Measurements from ENCODE around the gene CPNE2.
"Not testable (repeated sequence)": the region's sequence is repeated elsewhere in the genome, so short reads cannot be mapped to it uniquely, and the experiment has no call there.

The CPNE2 gene

DNA sequence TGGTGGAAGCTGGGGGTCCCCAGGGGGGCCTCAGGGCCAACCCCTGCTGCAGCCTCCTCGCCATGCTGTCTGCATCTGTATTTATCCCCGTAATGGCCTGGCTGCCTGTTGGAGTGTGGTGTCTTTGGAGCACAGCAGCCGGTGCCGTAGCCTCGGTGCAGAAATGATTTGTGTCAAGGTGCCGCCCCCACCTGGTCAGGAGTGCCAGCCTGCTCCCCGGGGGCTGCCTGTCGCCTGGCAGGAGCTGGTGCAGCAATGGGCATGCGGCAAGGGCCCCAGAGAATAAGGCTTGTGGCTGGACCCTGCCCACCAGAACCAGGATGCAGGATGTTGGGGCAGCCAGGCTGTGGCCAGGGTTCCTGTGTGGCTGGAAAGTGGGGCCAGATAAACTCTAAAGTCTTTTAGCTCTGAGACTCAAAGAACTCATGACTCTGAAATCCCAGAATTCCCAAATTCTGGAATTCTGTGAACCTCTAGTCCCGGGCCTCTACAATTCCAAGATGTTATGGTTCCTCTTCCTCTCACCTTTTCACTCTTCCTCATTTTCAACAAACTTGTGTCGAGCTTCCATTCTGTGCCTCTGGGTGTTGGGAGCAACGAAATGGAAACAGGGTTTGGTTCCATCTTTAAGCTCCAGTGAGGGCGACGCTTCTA, 5.9 kb downstream of the CPNE2 start:
- no peak for DNase-seq

- not testable (repeated sequence) for DNase-seq
These were observed 7.6 kb downstream of the CPNE2 start for GRCh38 chr16:57099965-57100364.

DNA sequence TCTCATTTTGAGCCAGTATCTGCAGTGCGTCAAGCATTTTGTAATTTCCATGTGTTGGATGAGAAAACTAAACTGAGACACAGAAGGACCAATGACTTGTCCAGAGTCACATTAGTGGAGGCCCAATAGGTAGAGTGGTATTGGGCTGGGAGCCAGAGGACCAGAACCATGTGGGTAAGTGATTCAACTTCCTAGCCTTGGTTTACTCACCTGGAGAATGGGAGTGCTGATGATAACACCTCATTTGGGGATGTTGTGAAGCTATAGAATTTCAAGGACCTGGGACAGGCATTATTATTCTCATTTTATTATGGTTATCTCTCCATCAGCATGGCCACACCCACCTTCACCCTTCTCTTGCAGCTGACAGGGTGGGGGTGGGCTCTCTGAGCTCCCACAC, 8.1 kb downstream of the CPNE2 start:
- DNase-seq: no peak

GRCh38 chr16:57102888-57103851, 10.8 kb downstream of the CPNE2 start:
- DNase-seq: peak in 4 of 51 donors; percentile 18 to 37 (median 24)

DNA sequence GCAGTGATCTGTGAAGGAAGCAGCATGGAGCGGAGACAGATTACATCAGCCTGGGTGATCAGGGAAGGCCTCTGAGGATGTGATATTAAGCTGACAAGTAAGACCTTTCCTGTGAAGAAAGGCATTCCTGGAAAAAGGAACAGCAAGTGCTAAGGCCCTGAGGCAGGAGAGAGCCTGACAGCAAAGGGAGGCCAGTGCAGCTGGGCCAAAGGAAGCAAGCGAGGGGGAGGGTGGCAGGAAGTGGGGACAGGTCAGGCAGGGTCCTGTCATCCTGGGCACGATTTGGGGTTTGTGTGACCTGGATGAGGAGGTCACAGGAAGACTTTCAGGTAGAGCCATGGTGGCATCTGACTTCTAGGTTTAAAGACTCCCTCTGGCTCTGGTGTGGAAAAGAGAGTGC, 12.3 kb downstream of the CPNE2 start:
- no peak for DNase-seq

- no peak for DNase-seq
These were observed 12.8 kb downstream of the CPNE2 start for GRCh38 chr16:57105184-57105583.

DNA sequence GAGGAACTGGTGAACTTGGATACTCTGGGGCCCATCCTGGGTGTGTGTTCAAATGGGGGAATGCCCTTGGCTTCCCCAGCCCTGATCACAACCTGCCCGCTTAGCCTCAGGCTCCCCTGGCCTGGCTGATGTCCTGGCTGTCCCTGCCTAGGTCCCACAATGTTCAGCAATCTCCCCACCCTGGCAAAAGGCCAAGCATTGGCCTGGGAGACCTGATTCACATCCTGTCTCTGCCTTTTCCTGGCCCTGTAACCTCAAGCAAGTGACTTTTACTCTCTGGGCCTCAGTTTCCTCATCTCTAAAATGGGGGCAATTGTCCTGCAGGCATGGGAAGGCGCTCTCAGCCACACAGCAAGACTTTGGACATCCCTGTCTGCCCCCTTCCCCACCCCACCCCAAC, 14.4 kb downstream of the CPNE2 start:
- no peak for DNase-seq

DNA sequence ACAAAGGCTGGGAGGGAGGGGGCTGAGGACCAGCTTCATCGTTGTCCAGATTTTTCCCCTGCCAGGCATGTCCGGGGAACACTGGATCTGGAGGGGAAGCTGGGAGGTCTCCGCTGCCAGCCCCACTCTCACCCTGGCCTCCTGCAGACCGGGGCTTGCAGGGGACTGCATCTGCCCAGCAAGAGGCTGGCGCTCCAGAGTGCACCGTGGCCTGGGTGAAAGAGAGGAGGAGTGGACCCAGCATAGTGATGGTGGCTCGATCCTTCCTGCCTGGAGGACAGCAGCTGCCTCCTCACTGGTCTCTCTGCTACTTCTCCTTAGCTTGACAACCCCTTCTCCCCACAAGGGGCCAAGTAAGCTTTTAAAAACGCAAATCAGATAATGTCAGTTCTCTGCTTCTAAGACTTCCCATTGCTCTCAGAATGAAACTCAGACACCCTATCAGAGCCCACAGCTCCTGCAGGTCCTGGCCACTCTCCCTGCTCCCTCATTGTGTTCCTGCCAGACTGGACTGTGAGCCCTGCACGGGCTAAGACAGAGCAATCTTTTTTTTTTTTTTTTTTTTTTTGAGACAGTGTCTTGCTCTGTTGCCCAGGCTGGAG, 15.0 kb downstream of the CPNE2 start:
- peak in 7 of 51 donors; percentile 18 to 42 (median 26) for DNase-seq

DNA sequence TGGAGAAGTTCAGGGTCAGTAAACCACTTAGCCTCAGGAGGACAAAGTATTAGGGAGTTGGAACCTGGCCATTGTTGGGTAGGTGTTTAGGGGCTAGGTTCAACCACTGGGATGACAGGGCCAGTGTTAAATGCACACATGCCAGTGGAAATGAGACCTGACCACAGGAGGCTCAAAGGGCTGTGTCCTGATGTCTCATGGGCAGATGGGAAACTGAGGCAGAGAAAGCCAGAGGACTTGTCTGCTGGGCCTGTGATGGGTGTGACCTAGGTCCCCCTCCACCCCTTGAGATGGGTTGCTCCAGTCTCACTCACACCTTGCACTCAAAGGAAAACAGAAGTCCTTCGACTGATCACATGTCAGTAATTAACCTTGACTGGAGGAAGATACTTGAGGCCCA, 16.0 kb downstream of the CPNE2 start:
- no peak for DNase-seq

DNA sequence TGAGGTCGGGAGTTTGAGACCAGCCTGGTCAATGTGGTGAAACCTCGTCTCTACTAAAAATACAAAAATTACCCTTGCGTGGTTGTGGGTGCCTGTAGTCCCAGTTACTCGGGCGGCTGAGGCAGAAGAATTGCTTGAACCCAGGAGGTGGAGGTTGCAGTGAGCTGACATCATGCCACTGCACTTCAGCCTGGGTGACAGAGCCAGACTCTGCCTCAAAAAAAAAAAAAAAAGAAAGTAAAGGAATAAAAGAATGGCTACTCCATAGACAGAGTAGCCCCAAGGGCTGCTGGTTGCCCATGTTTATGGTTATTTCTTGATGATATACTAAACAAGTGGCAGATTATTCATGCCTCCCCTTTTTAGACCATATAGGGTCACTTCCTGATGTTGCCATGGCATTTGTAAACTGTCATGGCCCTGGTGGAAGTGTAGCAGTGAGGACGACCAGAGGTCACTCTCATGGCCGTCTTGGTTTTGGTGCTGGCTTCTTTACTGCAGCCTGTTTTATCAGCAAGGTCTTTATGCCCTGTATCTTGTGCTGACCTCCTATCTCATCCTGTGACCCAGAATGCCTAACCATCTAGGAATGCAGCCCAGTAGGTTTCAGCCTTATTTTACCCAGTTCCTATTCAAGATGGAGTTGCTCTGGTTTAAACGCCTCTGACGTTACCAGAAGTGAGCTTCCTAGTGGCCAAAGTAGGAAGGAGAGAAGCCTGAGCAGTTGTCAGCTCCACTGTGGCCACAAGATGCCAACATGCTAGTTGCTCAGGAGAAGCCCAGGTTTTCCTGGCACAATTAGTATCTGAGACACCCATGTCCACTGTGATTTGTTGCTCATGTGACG, 17.1 kb downstream of the CPNE2 start:
- not testable (repeated sequence) for DNase-seq

DNA sequence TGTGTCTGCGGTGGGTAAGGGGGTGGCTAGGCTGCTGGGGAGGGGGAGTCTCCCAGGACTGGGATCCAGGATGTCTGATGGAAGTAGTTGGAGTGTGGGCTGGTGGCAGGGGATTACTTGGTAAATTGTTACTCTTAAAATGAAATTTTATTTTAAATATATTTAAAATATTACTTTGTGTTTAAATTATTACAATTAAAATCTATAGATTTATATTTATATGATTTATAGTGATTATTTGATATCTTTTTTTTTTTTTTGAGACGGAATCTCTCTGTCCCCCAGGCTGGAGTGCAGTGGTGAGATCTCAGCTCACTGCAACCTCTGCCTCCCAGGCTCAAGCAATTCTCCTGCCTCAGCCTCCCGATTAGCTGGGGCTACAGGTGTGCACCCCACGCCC, 18.6 kb downstream of the CPNE2 start:
- DNase-seq: no peak

- DNase-seq: no peak
These were observed 19.0 kb downstream of the CPNE2 start for GRCh38 chr16:57111420-57111819.

- peak in 1 of 51 donors; percentile 20 for DNase-seq
These were observed 20.1 kb downstream of the CPNE2 start for GRCh38 chr16:57112403-57113041.

DNA sequence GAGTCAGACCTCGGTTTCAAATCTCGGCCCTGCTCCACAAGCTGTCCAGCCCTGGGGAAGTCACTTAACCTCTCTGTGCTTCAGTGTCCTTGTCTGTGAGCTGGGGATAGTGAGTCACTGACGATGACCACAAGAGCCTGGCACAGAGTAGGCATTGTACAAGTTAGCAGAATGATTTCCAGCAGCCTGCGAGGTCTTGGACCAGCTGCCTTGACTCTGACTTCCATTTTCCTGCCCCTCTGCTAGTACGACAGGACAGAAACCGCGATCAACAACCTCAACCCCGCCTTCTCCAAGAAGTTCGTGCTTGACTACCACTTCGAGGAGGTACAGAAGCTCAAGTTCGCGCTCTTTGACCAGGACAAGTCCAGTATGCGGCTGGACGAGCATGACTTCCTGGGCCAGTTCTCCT, 20.7 kb downstream of the CPNE2 start:
- peak in 9 of 51 donors; percentile 18 to 58 (median 31) for DNase-seq

- DNase-seq: no peak
These were observed 21.3 kb downstream of the CPNE2 start for GRCh38 chr16:57113664-57114063.

GRCh38 chr16:57115168-57115513, 22.8 kb downstream of the CPNE2 start:
- DNase-seq: peak in 3 of 51 donors; percentile 70 to 77 (median 76)

DNA sequence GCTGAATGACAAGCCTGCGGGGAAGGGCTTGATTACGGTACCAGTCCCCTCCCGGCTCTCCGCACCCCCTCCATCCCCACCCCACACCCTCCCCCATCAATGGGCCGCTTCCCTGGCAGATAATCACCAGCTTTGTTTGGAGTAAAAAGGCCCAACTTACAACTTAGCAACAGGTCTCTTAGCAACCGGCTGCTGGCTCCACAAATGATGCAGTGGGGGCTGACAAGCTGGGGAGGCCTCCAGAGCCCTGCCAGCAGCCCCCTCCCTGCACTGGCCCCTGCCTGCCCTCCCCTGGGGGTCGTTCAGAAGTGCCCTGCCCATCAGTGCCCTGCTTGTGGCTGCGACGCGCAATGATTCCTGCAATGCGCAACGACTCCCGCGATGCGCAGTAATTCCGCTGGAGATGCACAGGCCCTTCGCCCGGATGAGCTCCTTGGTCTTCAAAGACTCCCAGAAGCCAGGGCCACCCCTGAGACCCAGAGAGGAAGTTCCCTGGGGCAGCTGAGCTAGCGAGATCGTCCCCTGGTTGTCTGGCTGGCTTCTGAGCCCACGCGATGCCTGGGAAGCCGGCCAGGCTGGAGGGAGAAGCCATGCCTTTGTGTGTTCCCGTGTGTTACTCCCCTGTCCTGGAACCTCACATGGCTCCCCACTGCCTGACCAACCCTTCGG, 23.3 kb downstream of the CPNE2 start:
- peak; percentile 43 to 96 (median 86) for DNase-seq

- no peak for DNase-seq
These were observed 26.2 kb downstream of the CPNE2 start for GRCh38 chr16:57118461-57119084.

GRCh38 chr16:57123216-57123973, 31.0 kb downstream of the CPNE2 start:
- no peak for DNase-seq
